K562 (cell line): ENCODE measurements around the gene C1QTNF6. TPM values are rescaled to one million over a fixed set of nuclear protein-coding genes. Genes with fewer than 3 reads are reported as not detected.

ENCODE experiments used
- ATAC-seq: fragments of 200-7000 bp; cut with Tn5 transposase; 3 replicates; pipeline ENCODE4 v1.9.1; 2020; ENCODE audit warnings: moderate library complexity
- BruUV-seq: library from RNA; stranded (reverse); fragments of 400-500 nt; replicated peaks from 2 replicates; lab custom pipeline; 2021; lab: Mats Ljungman, UMichigan
- CTCF ChIA-PET: fragments of 300-600 bp; formaldehyde crosslinking; extraction: SDS; loops from one replicate; lab custom pipeline; 2021; ENCODE audit warnings: low intra/inter-chr PET ratio; lab: Yijun Ruan, JAX
- POLR2A ChIA-PET: fragments of 300-600, 350-650 bp; sonication (Branson Sonifier 250); formaldehyde crosslinking; extraction: SDS; loops from one replicate; lab custom pipeline; 2021; ENCODE audit warnings: antibody characterized with exemption, inconsistent platforms; lab: Yijun Ruan, JAX
- DNase-seq, 4 experiments: peaks; one replicate each; pipeline versions ENCODE4 v3.0.0 to v3.0.0-alpha.2; 2011 to 2018; ENCODE audit warnings: low spot score in 3 of 4, mixed read lengths in 3 of 4; ENCODE audit errors: extremely low read depth in 1 of 4
- FAIRE-seq: peaks from 2 replicates; lab custom pipeline; 2011; peaks lifted over from hg19 to GRCh38; lab: Jason Lieb, UNC
- H2AFZ ChIP-seq: 2 replicates; pipeline ENCODE4 v1.6.0; 2011; ENCODE audit warnings: low read depth, low read length, control low read depth, inconsistent platforms
- H3K27ac ChIP-seq: fragments of 200-600 bp; 3 replicates; pipeline ENCODE4 v1.8.0; 2011; ENCODE audit warnings: low read depth, mild to moderate bottlenecking, control low read depth, inconsistent platforms, low read length, moderate library complexity, mixed read lengths; ENCODE audit errors: extremely low read depth
- H3K27me3 ChIP-seq, 2 experiments: fragments of 300-600 bp in 1 of 2; 2 replicates in 1 of 2; 3 replicates in 1 of 2; pipeline versions ENCODE4 v1.6.0 to v1.8.0; 2011; ENCODE audit warnings: inconsistent platforms in 2 of 2, low read length in 2 of 2, mild to moderate bottlenecking in 1 of 2, mixed read lengths in 1 of 2, moderate library complexity in 1 of 2; ENCODE audit not compliant: control insufficient read depth in 2 of 2, insufficient read depth in 2 of 2
- H3K36me3 ChIP-seq: fragments of 300-600 bp; 3 replicates; pipeline ENCODE4 v1.8.0; 2011; ENCODE audit warnings: mild to moderate bottlenecking, low read length, inconsistent platforms; ENCODE audit not compliant: control insufficient read depth, insufficient read depth
- H3K4me1 ChIP-seq, 2 experiments: fragments of 200-600 bp in 1 of 2; replicated peaks in 1 of 2; 2 replicates in 1 of 2; 3 replicates in 1 of 2; pipeline versions ENCODE4 v1.5.1 to v1.8.0; 2011; ENCODE audit warnings: inconsistent platforms in 2 of 2, low read length in 2 of 2, mild to moderate bottlenecking in 1 of 2, mixed read lengths in 1 of 2, moderate library complexity in 1 of 2; ENCODE audit not compliant: control insufficient read depth in 2 of 2, insufficient read depth in 2 of 2
- H3K4me2 ChIP-seq: 2 replicates; pipeline ENCODE4 v1.6.1; 2011; ENCODE audit warnings: low read length, control low read depth, inconsistent platforms, mixed read lengths; ENCODE audit not compliant: insufficient read depth
- H3K4me3 ChIP-seq: fragments of 200-600 bp; sonication (generic), shearing (Covaris generic); 2 replicates; pipeline ENCODE4 v1.5.1; 2016; ENCODE audit warnings: control low read depth, inconsistent platforms
- H3K79me2 ChIP-seq: fragments of 200-600 bp; 3 replicates; pipeline ENCODE4 v1.8.0; 2011; ENCODE audit warnings: low read length, inconsistent platforms; ENCODE audit not compliant: control insufficient read depth, insufficient read depth
- H3K9ac ChIP-seq, 2 experiments: 2 replicates each; pipeline versions ENCODE4 v1.6.0 to v1.6.1; 2011; ENCODE audit warnings: low read depth in 2 of 2, low read length in 2 of 2, control low read depth in 1 of 2, inconsistent platforms in 1 of 2, mild to moderate bottlenecking in 1 of 2, mixed read lengths in 1 of 2; ENCODE audit not compliant: insufficient read depth in 1 of 2
- H3K9me1 ChIP-seq: one replicate; pipeline ENCODE4 v1.6.0; 2011; ENCODE audit warnings: inconsistent platforms, mild to moderate bottlenecking, low read length, moderate library complexity; ENCODE audit not compliant: control insufficient read depth, insufficient read depth
- H3K9me3 ChIP-seq: replicated peaks from 2 replicates; pipeline ENCODE4 v1.5.1; 2011; ENCODE audit warnings: low read depth, low read length, inconsistent platforms; ENCODE audit not compliant: control insufficient read depth, insufficient read depth
- H4K20me1 ChIP-seq: replicated peaks from 2 replicates; pipeline ENCODE4 v1.6.1; 2011; ENCODE audit warnings: low read length, inconsistent platforms, mixed read lengths; ENCODE audit not compliant: control insufficient read depth, insufficient read depth
- ADNP ChIP-seq: fragments of 200-800 bp; sonication (Bioruptor generic); IDR thresholded peaks from 2 replicates; pipeline ENCODE4 v1.6.1; 2016; ENCODE audit warnings: missing genetic modification characterization, missing compliant biosample characterization
- LCOR ChIP-seq: sonication (generic); formaldehyde crosslinking; IDR thresholded peaks from 2 replicates; pipeline ENCODE4 v1.8.0; 2022; ENCODE audit warnings: mild to moderate bottlenecking, missing genetic modification reagents
- RBM17 ChIP-seq: fragments of 200-400 bp; formaldehyde crosslinking; IDR thresholded peaks from 2 replicates; pipeline ENCODE4 v1.6.1; 2017; ENCODE audit warnings: low read depth, mild to moderate bottlenecking, low read length, borderline replicate concordance
- RBM25 ChIP-seq: fragments of 200-400 bp; formaldehyde crosslinking; IDR thresholded peaks from 2 replicates; pipeline ENCODE4 v1.6.1; 2018; ENCODE audit warnings: low read length, low read depth, moderate library complexity; ENCODE audit not compliant: severe bottlenecking
- SMARCA5 ChIP-seq: fragments of 450-650 bp; IDR thresholded peaks from 2 replicates; pipeline ENCODE4 v1.6.1; 2016
- STAG1 ChIP-seq: sonication (generic); formaldehyde crosslinking; IDR thresholded peaks from 2 replicates; pipeline ENCODE4 v1.5.0; 2020; ENCODE audit warnings: missing genetic modification reagents, borderline replicate concordance
- ZNF316 ChIP-seq: fragments of 450-650 bp; IDR thresholded peaks from 2 replicates; pipeline ENCODE4 v1.6.1; 2016
- ZNF77 ChIP-seq: fragments of 250-450 bp; sonication (Bioruptor Pico); IDR thresholded peaks from 2 replicates; pipeline ENCODE4 v1.5.0; 2020
- WGBS: fragments of 100-300 bp; shearing (Covaris generic); methylation state at CpG from one replicate; pipeline ENCODE4 v1.1.6; 2016; ENCODE audit warnings: low coverage, mixed read lengths; ENCODE audit not compliant: insufficient coverage; ENCODE audit errors: missing lambda C conversion rate; 5-methylcytosine and 5-hydroxymethylcytosine counted together
- in situ Hi-C: fragments of 300-500 bp; cut with MboI; formaldehyde crosslinking; loops from 4 replicates; pipeline ENCODE4 v1.15.0; 2018; ENCODE audit warnings: inconsistent platforms, mixed read lengths
- intact Hi-C: fragments of 100-400 bp; cut with micrococcal nuclease; formaldehyde crosslinking; loops from 2 replicates; pipeline ENCODE4 v1.14.2; 2022
- polyA plus RNA-seq, 8 experiments: library from polyadenylated mRNA; depleted of rRNA in 4 of 8; stranded (reverse) in 5 of 8; unstranded in 3 of 8; fragments of >200 nt; fragmentation: Nextera tagmentation in 2 of 8; fragmentation: Illumina TruSeq in 1 of 8; extraction: Ambion mirVana in 2 of 8; extraction: Trizol in 1 of 8; gene quantifications; 2 replicates each; pipeline versions ENCODE4 v1.2.1 to v1.2.3, GENCODE V29; 2011 to 2014; ENCODE audit warnings: inconsistent platforms in 1 of 8, missing spikeins in 1 of 8
- total RNA-seq, 7 experiments: library from RNA; depleted of rRNA in 6 of 7; stranded (reverse); fragments of >200 nt in 6 of 7; fragmentation: Illumina TruSeq in 2 of 7; extraction: Trizol in 2 of 7; gene quantifications; 2 replicates each; pipeline versions ENCODE4 v1.2.1 to v1.2.3, GENCODE V29; 2011 to 2021; ENCODE audit warnings: low replicate concordance in 1 of 7
- TF ChIP-seq, protein P1 (sequence below): fragments of 250-450 bp; sonication (Bioruptor Pico); IDR thresholded peaks from 2 replicates; pipeline ENCODE4 v1.8.0; 2021; ENCODE audit warnings: mild to moderate bottlenecking, moderate library complexity
- TF ChIP-seq, protein P2 (sequence below): fragments of 450-650 bp; conservative IDR thresholded peaks from 2 replicates; pipeline ENCODE4 v1.6.1; 2016; ENCODE audit warnings: missing genetic modification characterization, low read depth, mild to moderate bottlenecking, control low read depth, missing compliant biosample characterization

Gene C1QTNF6
- total and polyA plus RNA-seq, 9 of the 15 experiments (the other 6 are each of a cell fraction or from before 2014, with no cell fraction given) = 0.18 to 0.92 (median 0.55) TPM

DNA sequence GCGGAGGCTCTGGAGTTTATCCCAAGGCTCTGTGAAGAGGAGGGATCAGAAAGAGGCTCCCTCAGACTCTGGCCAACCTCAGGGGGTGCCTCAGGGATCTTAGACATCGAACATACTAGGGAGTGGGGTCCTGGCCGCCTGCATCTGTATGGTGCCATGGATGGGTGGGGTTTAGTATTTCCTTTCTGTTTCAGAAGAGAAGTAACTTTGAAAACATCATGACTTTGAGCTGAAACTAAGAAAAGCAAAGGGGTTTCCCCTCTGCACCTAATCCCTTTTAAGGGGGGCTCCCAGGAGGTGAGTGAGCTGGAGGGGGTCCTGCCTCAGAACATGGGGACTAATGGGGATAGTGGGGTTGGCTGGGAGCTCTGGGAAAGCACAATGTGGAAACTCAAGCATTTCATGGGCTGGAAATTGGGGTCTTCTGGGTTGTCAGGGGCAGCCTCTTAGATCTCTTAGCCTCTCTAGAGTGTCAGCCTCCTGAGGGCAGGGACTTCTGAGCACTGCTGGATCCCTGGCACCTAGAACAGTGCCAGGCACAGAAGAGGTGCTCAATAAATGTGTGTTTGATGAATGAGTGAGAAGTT is 36.0 kb upstream of the C1QTNF6 start:
- no peak for DNase-seq
- in situ Hi-C loops (no loop called here), intact Hi-C loops (no loop called here)
- Histone ChIP-seq H3K9me3 (no peaks in the 10 kb centered on the region), H2AFZ (no peak overlapping the region), H3K4me1 (peaks cover 0 to 12% of the 10 kb centered on the region in 2 experiments; a peak in 2 of 5 replicates), H3K4me3 (no peak overlapping the region), H4K20me1 (no peaks in the 10 kb centered on the region), H3K79me2 (peaks cover 3% of the 10 kb centered on the region; the same call in 2 of the 3 replicates), H3K27ac (no peak overlapping the region), H3K4me2 (no peak overlapping the region), H3K36me3 (peaks cover 42% of the 10 kb centered on the region; the same call in 2 of the 3 replicates), H3K9ac (no peak overlapping the region), H3K27me3 (no peaks in the 10 kb centered on the region; a peak in 1 of 5 replicates), H3K9me1 (no peaks in the 10 kb centered on the region)
- ChIA-PET CTCF (no interaction called here), POLR2A (no interaction called here)
- no TSS peak for BruUV-seq
- peak; percentile 72 for TF ChIP-seq ZNF316
- TF ChIP-seq, protein P1, sequence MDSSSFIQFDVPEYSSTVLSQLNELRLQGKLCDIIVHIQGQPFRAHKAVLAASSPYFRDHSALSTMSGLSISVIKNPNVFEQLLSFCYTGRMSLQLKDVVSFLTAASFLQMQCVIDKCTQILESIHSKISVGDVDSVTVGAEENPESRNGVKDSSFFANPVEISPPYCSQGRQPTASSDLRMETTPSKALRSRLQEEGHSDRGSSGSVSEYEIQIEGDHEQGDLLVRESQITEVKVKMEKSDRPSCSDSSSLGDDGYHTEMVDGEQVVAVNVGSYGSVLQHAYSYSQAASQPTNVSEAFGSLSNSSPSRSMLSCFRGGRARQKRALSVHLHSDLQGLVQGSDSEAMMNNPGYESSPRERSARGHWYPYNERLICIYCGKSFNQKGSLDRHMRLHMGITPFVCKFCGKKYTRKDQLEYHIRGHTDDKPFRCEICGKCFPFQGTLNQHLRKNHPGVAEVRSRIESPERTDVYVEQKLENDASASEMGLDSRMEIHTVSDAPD (CRISPR knock-in tag) = no peak
- ATAC-seq = no peak
- WGBS = 96% methylated on average over 3 of the region's 3 CpGs
- no peak for FAIRE-seq

DNA sequence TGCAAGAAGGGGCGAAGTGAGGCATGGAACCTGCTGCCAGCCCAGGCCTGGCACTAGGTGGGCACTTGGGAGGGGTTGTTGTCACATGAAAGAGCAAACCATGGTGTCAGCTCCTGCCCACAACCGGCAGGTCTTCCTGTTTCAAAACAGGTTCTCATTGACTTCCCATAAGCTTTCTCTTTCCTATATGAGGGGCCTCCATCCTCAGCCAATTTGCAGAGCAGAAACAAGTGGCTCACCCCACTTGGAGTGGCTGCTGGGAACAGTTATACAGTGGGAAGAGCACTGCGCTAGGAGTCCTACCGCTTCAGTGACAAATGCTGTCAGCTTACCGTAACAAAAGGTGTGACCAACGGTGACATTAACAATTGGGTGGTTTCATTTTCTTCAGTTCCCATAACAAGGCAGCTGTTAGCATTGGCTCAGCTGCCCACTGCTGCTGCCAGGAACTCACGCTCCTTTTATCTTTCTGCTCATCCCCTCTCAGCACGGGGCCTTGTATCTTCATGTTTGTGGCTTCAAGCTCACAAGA is 34.5 kb upstream of the C1QTNF6 start:
- Histone ChIP-seq H3K79me2 (no peaks in the 10 kb centered on the region), H3K4me1 (no peaks in the 10 kb centered on the region; a peak in 1 of 5 replicates), H3K9me3 (no peaks in the 10 kb centered on the region), H3K27me3 (no peaks in the 10 kb centered on the region; a peak in 1 of 5 replicates), H3K9me1 (no peaks in the 10 kb centered on the region), H4K20me1 (no peaks in the 10 kb centered on the region), H3K36me3 (peaks cover 26% of the 10 kb centered on the region; the same call in 2 of the 3 replicates), H3K4me2 (no peak overlapping the region), H3K27ac (no peak overlapping the region), H3K9ac (no peak overlapping the region), H2AFZ (no peak overlapping the region), H3K4me3 (no peak overlapping the region)
- ChIA-PET CTCF (no interaction called here), POLR2A (interaction anchor here (0.5 to 1.1 kb wide), 4 partner anchors 8 to 86 kb away, joined by 3 to 4 read pairs (median 4); partner anchors contain the start of gene RAC2)
- in situ Hi-C loops (no loop called here), intact Hi-C loops (no loop called here)
- DNase-seq (no peak), ATAC-seq (no peak), FAIRE-seq (no peak)
- no peak for TF ChIP-seq RBM17
- no peak for TF ChIP-seq ZNF77 (CRISPR knock-in tag)
- TF ChIP-seq, protein P2, sequence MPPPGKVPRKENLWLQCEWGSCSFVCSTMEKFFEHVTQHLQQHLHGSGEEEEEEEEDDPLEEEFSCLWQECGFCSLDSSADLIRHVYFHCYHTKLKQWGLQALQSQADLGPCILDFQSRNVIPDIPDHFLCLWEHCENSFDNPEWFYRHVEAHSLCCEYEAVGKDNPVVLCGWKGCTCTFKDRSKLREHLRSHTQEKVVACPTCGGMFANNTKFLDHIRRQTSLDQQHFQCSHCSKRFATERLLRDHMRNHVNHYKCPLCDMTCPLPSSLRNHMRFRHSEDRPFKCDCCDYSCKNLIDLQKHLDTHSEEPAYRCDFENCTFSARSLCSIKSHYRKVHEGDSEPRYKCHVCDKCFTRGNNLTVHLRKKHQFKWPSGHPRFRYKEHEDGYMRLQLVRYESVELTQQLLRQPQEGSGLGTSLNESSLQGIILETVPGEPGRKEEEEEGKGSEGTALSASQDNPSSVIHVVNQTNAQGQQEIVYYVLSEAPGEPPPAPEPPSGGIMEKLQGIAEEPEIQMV (tag) = no peak
- peak; percentile 49 for TF ChIP-seq RBM25
- no peak for TF ChIP-seq LCOR
- TF ChIP-seq SMARCA5 = 0 out of 2 replicates have a peak, but pooled peaks have one; percentile 38
- no peak for TF ChIP-seq STAG1 (CRISPR knock-in tag)
- TF ChIP-seq ADNP (tag) = no peak
- no TSS peak for BruUV-seq
- 52% methylated on average over 7 of the region's 8 CpGs for WGBS
